ENCODE measurements around the gene CCDC86.

The CCDC86 gene

DNA sequence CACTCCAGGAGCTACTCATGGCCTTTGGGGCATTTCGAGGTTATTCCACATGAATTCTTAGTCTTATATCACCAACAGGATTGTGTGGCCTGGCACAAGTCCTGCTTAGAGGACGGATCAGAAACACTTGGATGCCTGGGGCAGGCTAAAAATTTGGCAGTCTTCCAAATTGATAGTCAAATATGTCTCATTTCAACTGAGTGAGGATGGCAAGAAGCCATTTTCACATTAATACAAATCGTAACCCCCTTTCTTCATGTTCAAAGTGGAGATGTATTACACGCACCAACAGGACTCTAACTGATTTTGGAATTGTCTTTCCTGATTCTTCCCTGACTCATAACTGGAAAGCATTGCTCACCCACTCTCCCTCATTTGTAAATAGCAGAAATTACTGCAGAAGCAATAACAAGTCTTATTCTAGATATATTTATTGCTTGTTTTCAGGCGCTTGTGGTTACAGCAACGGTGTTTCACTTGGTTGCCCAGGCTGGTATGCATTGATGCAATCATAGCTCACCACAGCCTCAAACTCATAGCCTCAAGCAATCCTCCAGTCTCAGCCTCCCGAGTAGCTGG, 10.3 kb upstream of the CCDC86 start:
- DNase-seq, result no peak

DNA sequence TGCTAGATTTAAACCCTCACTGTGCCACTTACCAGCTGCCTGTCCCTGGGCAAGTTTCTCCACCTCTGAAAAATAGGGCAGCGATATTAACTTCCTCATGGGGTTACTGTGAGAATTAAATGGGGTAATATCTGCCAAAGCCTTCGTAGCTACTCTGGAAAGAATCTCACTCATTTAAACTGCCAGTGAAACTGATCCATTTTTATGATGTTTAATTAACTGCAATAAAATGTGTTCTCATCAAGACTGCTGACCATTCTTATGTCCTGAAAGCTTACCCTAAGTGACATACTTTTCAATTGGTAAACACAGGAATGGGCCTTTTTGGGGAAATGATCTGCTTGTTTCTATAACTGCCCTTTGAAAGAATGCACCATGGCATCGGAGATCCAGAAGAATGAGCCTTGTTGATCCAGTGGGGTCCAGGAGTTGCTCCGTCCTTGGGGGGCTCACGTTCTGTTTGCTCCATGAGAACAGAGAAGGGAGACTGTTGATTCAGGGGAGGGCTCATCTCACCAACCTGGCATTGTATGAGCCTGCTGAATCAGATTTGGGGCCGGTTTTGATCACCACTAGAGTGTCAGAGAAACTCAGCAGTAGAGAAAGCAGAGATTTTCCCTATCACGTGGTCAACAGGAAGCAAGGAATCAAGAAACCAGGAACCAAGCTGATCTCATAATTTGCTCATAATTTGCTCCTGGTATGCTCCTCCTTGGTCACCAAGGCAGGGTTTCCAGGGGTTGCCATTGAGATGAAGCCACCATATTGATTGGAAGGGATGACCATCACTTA, 7.0 kb upstream of the CCDC86 start:
- no peak for DNase-seq

DNA sequence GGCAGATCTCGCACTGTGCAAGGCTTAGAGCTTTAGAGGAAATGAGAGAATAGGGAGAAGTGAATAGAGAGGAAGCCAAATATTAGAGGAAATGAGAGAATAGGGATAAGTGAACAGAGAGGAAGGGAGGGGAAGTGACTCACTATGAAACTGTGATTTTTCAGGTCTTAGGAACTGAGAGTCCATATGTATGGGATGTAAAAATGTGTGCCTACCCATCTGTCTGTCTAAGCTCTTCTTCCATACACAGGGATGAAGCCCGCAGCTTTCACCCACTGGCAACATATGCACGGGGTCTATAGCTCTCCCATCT, 6.4 kb upstream of the CCDC86 start:
- no peak for DNase-seq

DNA sequence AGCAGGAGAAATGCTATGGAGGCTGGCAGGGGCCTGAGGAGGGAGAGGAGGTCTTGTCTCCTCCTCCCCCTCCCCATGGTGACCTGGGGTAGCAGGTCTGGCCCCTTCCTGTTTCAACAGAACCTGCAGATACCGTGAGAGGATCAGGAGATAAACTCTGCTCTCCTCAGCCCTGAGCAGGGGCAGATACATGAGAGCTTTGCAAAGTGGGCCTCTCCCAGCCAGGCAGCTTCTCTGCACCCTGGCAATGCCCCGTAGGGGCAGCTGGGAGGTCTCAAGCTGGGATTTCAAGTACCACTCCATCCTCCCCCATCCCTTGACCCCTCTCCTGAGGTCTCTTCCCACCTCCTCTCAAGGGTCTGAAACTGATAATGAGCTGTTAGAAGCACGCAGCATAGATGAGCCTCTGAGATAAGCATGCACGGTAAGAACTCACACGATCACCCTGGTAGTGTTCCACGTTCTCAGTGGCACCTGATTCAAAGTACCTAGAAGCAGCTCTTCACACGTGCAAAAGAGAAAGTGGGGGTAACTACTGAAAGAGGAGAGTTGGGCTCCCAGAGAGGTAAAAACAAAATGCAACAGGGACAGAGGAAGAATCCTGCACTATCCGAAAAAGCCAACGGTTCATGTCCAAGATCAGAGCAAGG, 4.9 kb upstream of the CCDC86 start:
- DNase-seq, result no peak

DNA sequence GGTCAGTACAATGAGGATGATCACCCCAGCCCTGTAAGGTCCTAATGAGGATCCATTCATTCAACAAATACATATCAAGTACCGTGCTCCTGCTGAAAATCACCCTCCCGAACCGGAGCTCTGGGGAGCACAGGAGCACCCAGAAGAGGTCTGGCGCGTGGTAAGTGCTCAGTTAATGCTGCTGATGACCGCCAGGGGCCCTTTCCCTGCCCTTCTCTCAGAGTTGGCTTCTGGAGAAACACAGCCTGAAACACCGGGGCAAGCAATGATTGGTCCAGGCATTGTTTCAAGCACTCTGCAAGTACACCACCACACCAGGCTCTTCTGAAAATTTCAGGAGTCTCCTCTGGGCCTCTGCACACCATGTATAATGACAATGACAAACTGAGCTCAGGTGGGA, 3.8 kb upstream of the CCDC86 start:
- DNase-seq, result no peak

DNA sequence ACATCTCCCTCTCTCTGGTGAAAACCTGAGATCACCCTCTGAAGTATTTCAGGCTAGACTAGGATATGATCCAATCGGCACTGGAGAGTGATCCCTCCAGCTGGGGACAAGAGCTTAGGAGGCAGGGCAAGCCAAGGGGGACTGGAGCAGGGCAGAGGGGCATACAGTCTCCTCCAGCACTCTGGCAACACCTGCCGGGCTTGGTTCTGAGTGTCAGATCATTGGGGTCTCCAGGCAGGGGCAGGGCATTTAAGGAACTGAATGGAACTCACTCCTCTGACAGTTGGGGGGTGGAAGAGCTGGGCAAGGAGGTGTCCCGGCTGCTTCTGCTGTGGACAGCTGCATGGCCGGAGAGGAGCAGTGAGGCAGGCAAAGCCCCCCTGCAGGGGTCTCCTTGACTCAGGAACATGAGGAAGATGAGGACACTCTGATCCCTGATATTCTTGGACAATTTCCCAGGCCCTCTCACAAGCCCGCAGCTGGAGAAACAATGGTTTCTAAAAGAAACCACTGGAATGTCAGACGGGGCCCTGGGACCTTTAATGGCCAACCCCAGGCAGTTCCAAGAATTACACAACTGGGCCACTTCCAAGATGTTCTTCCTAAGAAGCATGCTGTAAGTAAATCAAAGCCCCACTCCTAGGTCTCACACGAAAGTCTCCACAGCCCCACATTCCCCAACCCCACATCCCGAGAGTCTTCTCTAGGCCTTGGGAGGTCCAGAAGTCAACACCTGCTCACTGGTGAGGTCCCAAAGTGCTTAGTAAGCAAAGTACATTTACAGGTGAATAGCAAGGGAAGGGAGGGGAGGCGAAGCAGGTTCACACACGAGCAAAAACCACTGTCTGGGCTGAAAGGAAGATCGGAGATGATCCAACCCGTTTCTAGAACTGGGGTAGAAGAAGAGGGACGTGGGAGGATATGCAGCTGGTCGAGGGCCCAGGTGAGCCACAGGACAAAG, 1.2 kb upstream of the CCDC86 start:
- DNase-seq, result no peak

DNA sequence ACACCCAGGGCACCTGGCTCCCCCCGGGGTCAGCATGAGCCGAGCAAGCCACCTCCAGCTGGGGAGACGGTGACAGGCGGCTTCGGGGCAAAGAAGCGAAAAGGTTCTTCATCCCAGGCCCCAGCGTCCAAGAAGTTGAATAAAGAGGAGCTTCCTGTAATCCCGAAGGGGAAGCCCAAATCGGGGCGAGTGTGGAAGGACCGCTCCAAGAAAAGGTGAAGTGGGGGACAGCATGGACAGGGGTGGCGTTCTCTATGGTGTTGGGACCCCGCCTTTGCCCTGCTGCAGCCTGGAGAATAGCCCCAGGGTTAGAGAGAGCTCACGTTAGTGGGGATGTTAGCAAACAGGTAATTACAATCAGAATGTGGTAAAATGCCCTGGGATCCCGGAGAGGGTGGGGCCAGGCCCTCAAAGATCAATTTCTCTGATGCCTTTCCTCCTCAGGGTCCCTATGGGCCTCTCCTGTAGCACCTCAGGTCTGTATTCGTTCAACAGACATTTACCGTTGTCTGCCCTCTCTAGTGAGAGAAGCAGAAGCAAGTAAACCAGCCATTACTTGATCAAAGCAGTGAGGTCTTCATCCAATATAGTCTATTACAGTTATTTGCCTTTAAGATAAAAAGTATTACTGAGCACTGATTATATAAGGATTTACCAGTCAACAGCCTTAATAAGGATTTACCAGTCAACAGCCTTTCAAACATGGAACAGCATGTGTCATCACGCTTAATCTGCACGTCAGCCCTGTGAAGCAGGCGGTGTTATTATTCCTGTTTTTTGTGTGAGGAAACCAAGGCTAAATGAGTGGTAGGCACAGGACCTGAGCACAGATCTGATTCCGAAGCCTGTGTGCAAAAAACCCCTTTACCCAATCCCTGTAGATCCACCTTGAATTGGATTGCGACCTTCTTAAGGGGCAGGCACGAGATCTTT, 1.0 kb downstream of the CCDC86 start:
- DNase-seq, result no peak

DNA sequence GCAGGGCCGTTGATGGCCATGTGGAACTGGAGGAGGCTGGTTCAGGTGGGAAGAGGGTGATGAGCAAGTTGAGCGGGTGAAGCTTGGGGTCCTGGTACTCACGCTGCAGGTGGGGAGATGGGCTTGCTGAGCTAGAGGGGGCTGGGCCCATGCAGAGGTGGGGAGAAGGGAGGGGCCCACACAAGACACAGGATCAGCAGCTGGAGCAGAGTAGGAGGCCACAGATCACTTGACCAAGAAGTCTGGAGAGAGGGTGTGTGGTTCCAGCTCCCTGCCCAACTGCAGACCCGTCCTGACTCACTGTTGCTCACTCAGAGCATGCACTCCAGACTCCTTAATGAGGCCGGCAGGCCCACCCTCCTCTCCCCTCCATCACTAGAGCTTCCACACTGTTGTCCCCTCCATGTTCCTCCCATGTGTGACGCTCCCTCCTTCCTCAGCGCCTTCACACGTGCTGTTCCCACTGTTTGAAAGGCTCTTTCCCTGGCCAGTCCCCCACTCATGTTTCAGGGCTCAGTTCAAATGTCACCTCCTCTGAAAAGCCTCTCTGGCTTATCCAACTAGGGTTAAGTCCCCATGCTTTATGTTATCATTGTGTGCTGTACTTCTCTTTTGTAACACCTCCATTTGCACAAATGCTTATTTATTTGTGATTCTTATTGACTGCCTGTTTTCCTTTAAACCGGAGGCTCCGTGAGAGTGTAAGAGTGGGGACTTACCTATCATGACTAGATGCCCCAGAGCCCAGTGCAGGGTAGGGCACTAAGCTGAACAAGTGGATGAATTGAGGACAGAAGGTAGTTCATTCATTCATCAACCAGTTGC, 2.3 kb downstream of the CCDC86 start:
- no peak for DNase-seq

DNA sequence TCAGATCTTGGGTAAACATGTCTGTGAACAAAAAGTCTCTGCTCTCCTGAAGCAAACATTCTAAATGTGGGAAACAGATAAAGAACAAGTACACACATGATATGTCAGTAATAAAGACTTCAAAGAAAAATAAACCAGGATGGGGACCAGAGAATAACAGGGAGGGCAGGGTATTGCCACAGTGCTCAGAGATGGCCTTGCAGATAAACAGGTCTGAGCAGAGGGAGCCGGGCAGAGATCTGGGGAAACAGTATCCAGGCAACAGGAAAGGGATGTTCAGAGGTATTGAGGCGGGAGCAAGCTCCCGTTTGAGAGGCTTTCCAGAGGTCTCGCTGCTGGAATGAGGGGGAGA, 2.9 kb downstream of the CCDC86 start:
- no peak for DNase-seq

DNA sequence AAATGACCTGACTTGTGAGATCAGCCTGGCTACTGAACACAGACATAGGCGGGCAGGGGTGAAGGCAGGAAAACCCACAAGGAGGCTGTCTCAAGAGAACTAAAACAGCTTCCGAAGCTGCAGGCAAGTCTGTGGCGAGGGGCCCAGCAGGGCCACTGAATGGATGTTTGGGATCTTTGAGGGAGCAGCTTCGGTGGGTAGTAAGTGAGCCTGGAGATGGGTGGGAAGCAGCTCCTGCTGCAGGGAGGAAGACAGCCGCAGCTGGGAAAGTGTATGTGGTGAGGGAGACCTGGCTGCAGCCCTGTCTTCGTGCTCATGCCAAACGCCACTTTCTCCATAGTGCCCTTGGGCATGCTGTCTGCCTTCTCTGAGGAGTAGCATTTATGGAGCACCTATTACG, 3.4 kb downstream of the CCDC86 start:
- no peak for DNase-seq

DNA sequence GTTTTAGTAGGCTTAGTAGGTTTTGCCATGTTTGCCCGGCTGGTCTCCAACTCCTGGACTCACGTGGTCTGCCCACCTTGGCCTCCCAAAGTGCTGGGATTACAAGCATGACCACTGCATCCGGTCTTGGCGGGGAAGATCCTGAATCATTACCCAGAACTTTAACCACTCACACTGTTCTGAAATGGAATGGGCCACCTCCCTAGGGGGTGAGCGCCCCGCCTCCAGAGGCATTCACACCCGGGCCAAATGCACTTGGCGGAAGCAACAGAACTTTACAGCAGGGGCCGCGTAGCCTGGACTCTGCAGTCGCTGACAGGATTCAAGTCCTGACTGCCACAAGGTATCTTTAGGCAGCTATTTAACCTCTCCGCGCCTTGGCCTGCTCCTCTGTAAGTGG, 5.4 kb downstream of the CCDC86 start:
- DNase-seq, result no peak

DNA sequence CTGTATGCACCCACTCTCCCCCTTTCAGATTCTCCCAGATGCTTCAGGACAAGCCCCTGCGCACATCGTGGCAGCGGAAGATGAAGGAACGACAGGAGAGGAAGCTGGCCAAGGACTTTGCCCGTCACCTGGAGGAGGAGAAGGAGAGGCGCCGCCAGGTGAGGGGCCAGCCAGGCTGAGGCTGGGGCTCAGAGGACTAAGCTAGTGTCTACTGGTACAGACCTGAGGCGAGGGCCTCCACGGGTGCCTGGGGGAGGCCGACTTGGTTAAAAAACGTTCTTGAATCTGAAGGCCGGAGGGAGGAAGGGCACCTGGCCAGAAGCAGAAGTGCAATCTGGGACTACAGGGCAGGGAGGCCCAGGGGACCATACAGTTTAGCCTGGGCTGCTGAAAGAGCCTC, 6.0 kb downstream of the CCDC86 start:
- DNase-seq, result no peak

DNA sequence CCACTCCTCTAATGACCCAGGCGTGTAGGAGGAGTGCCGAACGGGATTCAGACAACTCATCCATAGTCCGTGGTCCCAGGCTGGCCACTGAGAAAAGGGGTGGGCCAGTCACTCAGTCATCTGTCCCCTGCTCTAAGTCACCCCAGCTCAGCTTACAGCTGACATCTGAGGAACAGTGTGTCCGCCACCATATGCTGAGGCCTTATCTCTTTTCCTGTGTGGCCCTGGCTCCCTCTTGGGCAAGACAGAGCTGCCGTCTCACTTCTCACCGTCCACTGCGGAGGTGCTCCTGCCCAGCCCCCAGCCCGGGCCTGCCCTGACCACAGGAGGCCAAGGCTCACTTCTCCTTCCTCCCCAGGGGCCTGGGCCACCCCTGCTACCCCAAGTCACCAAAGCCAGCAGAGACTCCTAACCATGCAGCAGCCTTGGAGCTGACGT, 6.8 kb downstream of the CCDC86 start:
- no peak for DNase-seq

DNA sequence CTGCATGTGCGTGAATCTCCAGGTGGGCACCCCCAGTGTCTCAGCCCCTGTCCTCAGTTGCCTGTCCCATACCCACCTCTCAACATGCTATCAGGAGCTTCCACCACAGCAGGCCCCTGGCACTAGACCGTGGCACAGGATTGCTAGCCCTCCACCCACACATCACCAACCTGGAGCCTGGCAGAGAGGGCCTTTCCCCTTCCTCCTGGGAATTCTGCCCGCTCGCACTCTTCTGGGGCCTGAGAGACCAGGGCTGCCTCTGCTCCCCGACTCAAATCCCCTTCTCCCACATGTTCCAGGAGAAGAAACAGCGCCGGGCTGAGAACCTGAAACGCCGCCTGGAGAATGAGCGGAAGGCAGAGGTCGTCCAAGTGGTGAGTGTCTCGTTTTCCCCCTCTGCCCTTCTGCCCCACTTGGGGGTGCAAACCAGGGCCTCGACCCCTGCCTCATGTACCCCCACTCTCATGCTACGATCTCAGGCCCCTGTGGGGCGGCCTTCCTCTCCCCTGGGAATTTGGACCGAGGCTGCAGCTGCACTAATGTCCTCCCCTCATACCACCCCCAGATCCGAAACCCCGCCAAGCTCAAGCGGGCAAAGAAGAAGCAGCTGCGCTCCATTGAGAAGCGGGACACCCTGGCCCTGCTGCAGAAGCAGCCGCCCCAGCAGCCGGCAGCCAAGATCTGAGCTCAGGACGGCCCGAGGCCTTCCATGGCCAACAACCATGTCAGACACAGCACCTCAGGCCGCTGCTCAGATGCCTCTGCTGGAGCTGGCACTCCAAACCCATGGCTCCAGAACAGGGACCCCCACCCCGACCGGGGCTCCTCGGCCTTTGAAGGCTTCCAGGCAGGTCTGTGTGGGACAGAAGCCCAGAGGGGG, 8.0 kb downstream of the CCDC86 start:
- no peak for DNase-seq

DNA sequence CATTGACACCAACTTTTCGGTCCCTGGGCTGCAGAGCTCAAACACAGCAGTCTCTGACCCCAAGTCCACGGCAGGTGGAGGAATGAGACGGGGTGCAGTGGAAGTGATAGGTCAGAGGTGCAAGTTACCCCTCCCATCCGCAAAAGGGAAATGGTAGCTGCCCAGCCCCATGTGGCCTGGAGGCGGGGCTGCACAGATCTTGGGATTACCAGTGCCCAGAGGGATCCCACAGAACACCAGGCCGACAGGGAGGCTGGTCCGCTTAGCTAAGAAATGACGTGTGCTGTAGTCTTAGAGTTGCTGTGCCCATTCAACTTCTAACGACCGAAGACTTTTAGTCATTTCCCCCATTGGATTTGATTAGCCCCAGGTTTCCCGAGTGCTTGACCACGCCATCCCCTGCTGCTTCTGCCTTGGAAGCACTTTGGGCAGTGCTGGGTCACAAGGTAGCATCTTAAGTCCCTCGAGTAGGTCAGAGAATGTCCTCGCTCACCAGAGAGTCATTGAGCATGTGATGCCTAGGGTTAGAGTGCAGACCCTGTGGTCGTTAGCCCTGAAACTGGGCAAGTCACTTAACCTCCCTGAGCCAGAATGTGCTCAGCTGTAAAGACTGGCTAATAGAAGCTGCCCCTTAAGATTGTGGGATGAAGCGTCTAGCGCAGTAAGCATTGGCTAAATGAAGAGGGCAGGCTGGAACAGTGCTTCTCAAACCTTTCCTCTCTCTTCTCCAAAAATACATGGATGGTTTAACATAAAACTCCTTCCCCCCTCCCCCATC, 9.6 kb downstream of the CCDC86 start:
- no peak for DNase-seq

DNA sequence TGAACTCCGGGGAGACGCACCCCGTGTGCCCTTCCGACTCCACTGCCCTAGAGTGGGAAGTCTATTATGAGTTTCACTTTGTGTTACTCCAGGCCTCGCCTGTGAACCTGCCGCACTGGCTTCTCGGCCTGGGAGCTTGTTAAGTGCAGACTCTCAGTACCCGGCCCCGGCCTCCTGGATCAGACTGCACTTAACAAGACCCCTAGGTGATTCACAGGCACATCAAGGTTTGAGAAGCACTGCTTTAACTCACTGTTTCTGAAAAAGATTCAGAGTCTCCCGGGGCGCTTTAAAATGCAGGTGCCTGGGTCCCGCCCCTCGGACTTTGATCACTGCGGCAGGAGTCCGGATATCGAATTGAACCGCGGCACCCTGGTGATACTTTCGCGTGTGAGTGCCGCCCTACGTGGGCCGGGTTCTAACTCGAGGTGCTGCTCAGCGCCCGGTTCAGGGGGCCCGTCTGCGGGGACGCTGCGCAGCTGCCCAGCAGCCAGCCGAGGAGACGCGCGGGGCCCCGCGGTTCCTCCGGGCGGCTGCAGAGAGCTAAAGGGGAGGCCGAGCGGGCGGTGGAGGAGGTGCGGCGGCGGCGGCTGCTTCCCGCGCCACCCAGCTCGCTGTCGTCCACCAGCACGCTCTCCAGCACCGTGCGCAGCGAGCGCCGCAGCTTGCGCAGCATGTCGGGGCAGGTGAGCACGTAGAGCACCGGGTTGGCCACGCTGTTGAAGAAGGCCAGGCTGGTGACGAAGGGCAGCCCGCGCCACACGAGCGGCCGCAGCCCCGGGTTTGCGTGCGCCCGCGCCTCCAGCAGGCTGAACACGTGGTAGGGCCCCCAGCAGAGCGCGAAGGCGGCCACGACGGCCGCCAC, 10.4 kb downstream of the CCDC86 start:
- no peak for DNase-seq

DNA sequence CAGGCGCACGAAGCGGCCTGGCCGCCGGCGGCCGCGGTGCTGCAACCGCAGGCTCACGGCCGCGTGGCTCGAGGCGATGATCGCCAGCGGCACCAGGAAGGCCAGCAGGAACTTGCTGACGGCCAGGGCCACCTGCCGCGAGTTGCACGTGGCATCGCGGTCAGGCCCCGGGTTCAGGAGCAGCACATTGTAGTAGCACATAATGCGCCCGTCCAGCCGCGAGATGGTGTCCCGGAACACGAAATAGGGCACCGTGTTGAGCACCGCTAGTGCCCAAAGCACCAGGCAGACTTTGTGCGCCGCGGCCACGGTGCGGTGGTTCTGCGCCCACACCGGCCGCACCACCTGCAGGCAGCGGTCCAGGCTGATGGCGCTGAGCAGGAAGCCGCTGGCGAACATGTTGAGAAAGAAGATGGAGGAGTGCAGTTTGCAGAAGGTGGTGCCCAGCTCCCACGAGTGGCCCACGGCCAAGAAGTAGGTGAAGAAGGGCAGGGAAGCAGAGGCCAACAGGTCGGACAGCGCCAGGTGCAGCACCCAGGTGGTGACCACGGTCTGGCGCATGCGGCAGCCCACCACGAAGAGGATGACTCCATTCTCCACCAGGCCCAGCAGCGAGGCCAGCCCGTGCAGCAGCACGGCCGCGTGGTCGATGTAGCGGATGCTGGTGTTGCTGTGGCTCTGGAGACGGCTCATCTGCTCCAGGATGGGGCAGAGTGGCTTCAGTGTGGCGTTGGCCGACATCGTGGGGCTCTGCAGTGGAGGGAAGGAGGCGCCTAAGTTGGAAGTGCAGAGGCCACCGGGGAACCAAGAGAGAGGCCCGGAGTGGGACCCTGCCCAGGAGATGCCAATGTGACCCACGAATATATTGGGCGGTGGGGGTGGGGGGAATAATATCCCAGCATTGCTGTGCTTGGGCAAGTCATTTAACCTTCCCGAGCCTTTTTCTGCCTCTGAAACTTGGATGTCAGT, 11.4 kb downstream of the CCDC86 start:
- no peak for DNase-seq
